Neural cell (in vitro differentiated cells): ENCODE measurements around the gene PTPRR.

Source experiments
- CTCF ChIP-seq: fragments of 450-650 bp; IDR thresholded peaks from 2 replicates; pipeline ENCODE4 v1.5.1; 2014; ENCODE audit warnings: antibody characterized with exemption, mild to moderate bottlenecking, moderate library complexity; ENCODE audit not compliant: poor library complexity, severe bottlenecking
- EP300 ChIP-seq: fragments of 450-650 bp; conservative IDR thresholded peaks from 2 replicates; pipeline ENCODE4 v1.6.1; 2014; ENCODE audit warnings: antibody characterized with exemption, mild to moderate bottlenecking, moderate library complexity; ENCODE audit not compliant: poor library complexity, severe bottlenecking
- EZH2 ChIP-seq: fragments of 200-600, 300-800 bp; shearing (Covaris generic), sonication (generic); IDR thresholded peaks from 2 replicates; pipeline ENCODE4 v1.6.1; 2014; ENCODE audit warnings: antibody characterized with exemption, low read length, borderline replicate concordance, mild to moderate bottlenecking; ENCODE audit not compliant: insufficient read depth, poor library complexity, severe bottlenecking
- RAD21 ChIP-seq: fragments of 450-650 bp; conservative IDR thresholded peaks from 2 replicates; pipeline ENCODE4 v1.6.1; 2014; ENCODE audit warnings: antibody characterized with exemption, mild to moderate bottlenecking, moderate library complexity
- REST ChIP-seq: IDR thresholded peaks from 2 replicates; pipeline ENCODE4 v1.6.1; 2012; ENCODE audit warnings: borderline replicate concordance
- SMC3 ChIP-seq: fragments of 450-650 bp; conservative IDR thresholded peaks from 2 replicates; pipeline ENCODE4 v1.6.1; 2014; ENCODE audit warnings: antibody characterized with exemption, mild to moderate bottlenecking, moderate library complexity; ENCODE audit not compliant: poor library complexity
- TAF1 ChIP-seq: IDR thresholded peaks from 2 replicates; pipeline ENCODE4 v1.6.1; 2012; ENCODE audit warnings: low read depth

- no peak for TF ChIP-seq CTCF
- no peak for TF ChIP-seq EP300
- no peak for TF ChIP-seq TAF1
- no peak for TF ChIP-seq EZH2
- no peak for TF ChIP-seq SMC3
- no peak for TF ChIP-seq REST
- no peak for TF ChIP-seq RAD21
Measured at GRCh38 chr12:70813559-70813958, 107.0 kb downstream of the PTPRR start.
